Activated T-helper 1 cell treated with anti-CD3 and anti-CD28 coated beads, Interleukin-2, amount 50 U/mL, for 16 hours (primary cell): ENCODE measurements around the gene CDC123.
"Not testable (repeated sequence)": the region's sequence is repeated elsewhere in the genome, so short reads cannot be mapped to it uniquely, and the experiment has no call there.

ENCODE experiments used
- DNase-seq, 2 donors: peaks; one replicate each; pipeline ENCODE4 v3.0.0-alpha.2; 2020; ENCODE audit warnings: low read depth in 1 of 2, low spot score in 1 of 2

Gene CDC123

GRCh38 chr10:12297784-12298183, 101.8 kb downstream of the CDC123 start:
- DNase-seq: not testable (repeated sequence)

- DNase-seq: no peak
Observed at GRCh38 chr10:12299222-12299965, 103.4 kb downstream of the CDC123 start.
